Activated T-cell treated with anti-CD3 and anti-CD28 coated beads, Interleukin-2, amount 50 U/mL, for 72 hours (primary cell): ENCODE measurements around the gene TSPAN16. TPM values are rescaled to one million over a fixed set of nuclear protein-coding genes. Genes with fewer than 3 reads are reported as not detected.
A peak's percentile ranks its signal among the peaks of the same experiment; 100 is the strongest.
"Not testable (repeated sequence)": the region's sequence is repeated elsewhere in the genome, so short reads cannot be mapped to it uniquely, and the experiment has no call there.

Source experiments
- ATAC-seq, 2 donors: fragments of 150-1000 bp; cut with Tn5 transposase; replicated peaks in 1 of 2; 2 replicates each; pipeline ENCODE4 v1.10.0; 2021; ENCODE audit warnings: moderate library complexity in 2 of 2, mild to moderate bottlenecking in 1 of 2
- DNase-seq, 2 donors: peaks; one replicate each; pipeline ENCODE4 v3.0.0; 2021 to 2022; ENCODE audit warnings: mixed read lengths in 1 of 2
- H3K27ac Mint-ChIP-seq: one replicate; pipeline ENCODE4 v1.8.0; 2022; ENCODE audit warnings: mild to moderate bottlenecking, moderate library complexity, mixed read lengths
- H3K27me3 Mint-ChIP-seq: one replicate; pipeline ENCODE4 v1.8.0; 2022; ENCODE audit warnings: low read depth, mixed read lengths
- H3K36me3 Mint-ChIP-seq, 2 donors: one replicate each; pipeline ENCODE4 v1.8.0; 2022; ENCODE audit warnings: mixed read lengths in 2 of 2, mild to moderate bottlenecking in 1 of 2; ENCODE audit not compliant: insufficient read depth in 2 of 2
- H3K4me1 Mint-ChIP-seq: one replicate; pipeline ENCODE4 v1.8.0; 2022; ENCODE audit warnings: low read depth, mixed read lengths
- H3K4me3 Mint-ChIP-seq, 2 donors: one replicate each; pipeline ENCODE4 v1.8.0; 2022; ENCODE audit warnings: mild to moderate bottlenecking in 2 of 2, mixed read lengths in 2 of 2, moderate library complexity in 2 of 2
- H3K9me3 Mint-ChIP-seq, 2 donors: one replicate each; pipeline ENCODE4 v1.8.0; 2022; ENCODE audit warnings: mixed read lengths in 2 of 2
- total RNA-seq, 2 donors: library from RNA; stranded (reverse); gene quantifications; one replicate each; pipeline ENCODE4 v1.2.3, GENCODE V29; 2022

Gene TSPAN16
- total RNA-seq, 2 donors from 2014 or later: not detected

- peaks cover 9% of the 10 kb centered on the region for H3K4me1 Mint-ChIP-seq
- H3K27me3 Mint-ChIP-seq: no peaks in the 10 kb centered on the region
- no peaks in the 10 kb centered on the region for H3K9me3 Mint-ChIP-seq
- ATAC-seq (no peak), DNase-seq (no peak)
- peaks cover 6 to 14% of the 10 kb centered on the region in 2 donors for H3K36me3 Mint-ChIP-seq
- no peak overlapping the region for H3K27ac Mint-ChIP-seq
- H3K4me3 Mint-ChIP-seq: no peak overlapping the region
These were observed 36.9 kb downstream of the TSPAN16 start for GRCh38 chr19:11332822-11333221.

- H3K9me3 Mint-ChIP-seq, DNase-seq, H3K27ac Mint-ChIP-seq, ATAC-seq, H3K4me3 Mint-ChIP-seq, H3K27me3 Mint-ChIP-seq: not testable (repeated sequence)
- Mint-ChIP-seq H3K36me3 (peaks cover 6 to 14% of the 10 kb centered on the region in 2 donors), H3K4me1 (peaks cover 17% of the 10 kb centered on the region)
These were observed 37.9 kb downstream of the TSPAN16 start for GRCh38 chr19:11333838-11334237.

DNA sequence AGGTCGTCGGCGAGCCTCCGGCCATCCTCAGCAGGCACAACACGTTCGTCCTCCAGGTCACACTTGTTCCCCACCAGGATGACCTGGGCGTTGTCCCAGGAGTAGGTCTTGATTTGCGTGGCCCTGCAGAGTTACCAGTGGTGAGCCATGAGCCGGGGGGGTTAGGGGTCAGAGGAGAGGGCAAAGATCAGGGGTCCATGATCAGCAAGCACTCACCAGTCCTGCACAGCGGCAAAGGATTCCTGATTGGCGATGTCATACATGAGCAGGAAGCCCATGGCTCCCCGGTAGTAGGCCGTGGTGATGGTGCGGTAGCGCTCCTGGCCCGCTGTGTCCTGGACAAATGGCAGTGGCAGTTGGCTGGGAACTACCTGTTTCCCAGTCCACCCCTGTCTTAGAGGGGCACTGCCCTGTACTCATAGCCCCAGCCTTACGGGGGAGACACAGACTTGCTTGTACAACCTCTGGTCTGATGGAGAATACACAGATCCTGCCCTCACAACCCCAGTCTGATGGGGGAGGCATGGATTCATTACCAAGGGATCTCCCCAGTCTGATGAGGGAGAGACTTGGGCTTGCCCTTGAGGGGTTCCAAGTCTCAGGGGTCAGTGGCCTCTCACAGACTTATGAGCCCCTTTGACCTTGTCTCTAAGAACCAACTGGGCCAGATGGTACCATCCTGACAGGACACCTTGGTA, 39.6 kb downstream of the TSPAN16 start:
- H3K9me3 Mint-ChIP-seq: no peaks in the 10 kb centered on the region
- DNase-seq: no peak
- peaks cover 23% of the 10 kb centered on the region for H3K4me1 Mint-ChIP-seq
- no peak overlapping the region for H3K4me3 Mint-ChIP-seq
- no peak overlapping the region for H3K27ac Mint-ChIP-seq
- ATAC-seq: no peak
- no peaks in the 10 kb centered on the region for H3K27me3 Mint-ChIP-seq
- H3K36me3 Mint-ChIP-seq: peaks cover 6 to 14% of the 10 kb centered on the region in 2 donors

- no peak overlapping the region for H3K4me3 Mint-ChIP-seq
- no peaks in the 10 kb centered on the region for H3K9me3 Mint-ChIP-seq
- H3K4me1 Mint-ChIP-seq: peaks cover 23% of the 10 kb centered on the region
- no peak for ATAC-seq
- DNase-seq: no peak
- no peaks in the 10 kb centered on the region for H3K27me3 Mint-ChIP-seq
- H3K27ac Mint-ChIP-seq: no peak overlapping the region
- H3K36me3 Mint-ChIP-seq: peaks cover 6 to 12% of the 10 kb centered on the region in 2 donors
These were observed 41.1 kb downstream of the TSPAN16 start for GRCh38 chr19:11337080-11337479.

DNA sequence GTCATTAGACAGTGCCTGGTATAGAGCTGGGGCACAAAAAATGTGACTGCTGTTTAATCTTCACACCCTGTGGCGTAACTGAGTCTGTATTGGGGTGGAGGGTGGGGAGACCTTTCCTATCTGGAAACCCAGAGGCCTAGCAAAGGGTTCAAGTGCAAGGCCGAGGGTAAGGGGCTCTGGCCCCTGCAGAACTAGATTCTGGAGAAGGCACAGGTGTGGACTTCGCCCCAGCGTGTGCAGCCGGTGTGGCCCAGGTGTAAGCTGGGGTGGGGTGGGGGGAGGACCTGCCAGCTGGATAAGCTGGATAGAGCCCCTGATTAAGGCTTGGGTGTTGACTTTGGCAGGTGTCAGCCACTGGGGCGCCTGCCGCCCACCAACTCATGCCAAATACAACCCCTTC, 42.2 kb downstream of the TSPAN16 start:
- Mint-ChIP-seq H3K27me3 (no peaks in the 10 kb centered on the region), H3K4me3 (no peak overlapping the region), H3K9me3 (no peaks in the 10 kb centered on the region), H3K4me1 (peaks cover 23% of the 10 kb centered on the region), H3K36me3 (peaks cover 5 to 11% of the 10 kb centered on the region in 2 donors), H3K27ac (no peak overlapping the region)
- ATAC-seq: no peak
- DNase-seq: no peak

- H3K9me3 Mint-ChIP-seq: no peaks in the 10 kb centered on the region
- no peak for ATAC-seq
- H3K36me3 Mint-ChIP-seq: peaks cover 4 to 8% of the 10 kb centered on the region in 2 donors
- H3K4me1 Mint-ChIP-seq: peaks cover 23% of the 10 kb centered on the region
- no peak for DNase-seq
- no peaks in the 10 kb centered on the region for H3K27me3 Mint-ChIP-seq
- H3K27ac Mint-ChIP-seq: no peak overlapping the region
- peak overlapping the region; percentile 87 to 91 for H3K4me3 Mint-ChIP-seq
These were observed 42.8 kb downstream of the TSPAN16 start for GRCh38 chr19:11338569-11339253.

DNA sequence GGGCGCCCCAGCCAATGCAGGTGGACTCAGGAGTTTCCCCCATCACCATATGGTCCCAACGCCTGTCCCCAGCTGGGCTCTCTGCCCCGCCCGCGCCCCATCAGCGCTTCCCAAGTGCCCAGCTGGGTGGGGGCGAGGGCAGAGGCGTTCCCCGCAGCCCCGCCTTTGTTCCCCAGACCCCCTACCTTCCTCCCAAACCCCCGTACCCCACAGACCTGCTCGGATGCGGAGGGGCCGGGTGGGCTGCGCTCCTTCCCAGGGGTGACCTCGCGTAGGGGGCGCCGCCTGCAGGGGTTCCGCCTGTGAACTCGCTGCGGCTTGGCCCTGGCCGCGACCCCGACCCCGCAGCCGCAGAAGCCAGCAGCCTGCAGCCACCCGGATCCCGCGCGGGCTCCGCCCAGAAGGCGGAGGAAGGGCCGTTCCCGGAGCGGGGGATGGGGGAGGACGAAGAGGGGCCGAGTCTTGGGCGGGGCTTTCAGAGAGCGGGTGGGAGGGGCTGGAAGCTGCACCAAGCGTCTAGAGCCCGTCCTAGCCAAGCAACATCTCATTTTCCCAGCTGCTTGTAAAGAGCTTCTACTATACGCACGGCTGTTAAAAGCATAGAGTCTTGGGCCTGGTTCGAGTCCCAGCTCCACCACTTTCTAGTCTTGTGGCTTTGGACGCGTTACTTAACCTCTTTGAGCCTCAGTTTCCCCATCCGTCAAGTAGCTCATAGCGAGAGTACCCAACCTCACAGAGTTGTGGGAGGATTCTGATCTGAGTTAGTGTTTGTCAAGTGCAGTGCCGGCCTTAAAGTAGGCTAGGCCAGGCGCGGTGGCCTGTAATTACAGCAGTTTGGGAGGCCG, 43.5 kb downstream of the TSPAN16 start, which contains the start of gene RAB3D:
RAB3D (minus strand) TSS at position 404 of the 845 bp plus-strand sequence. CDS start 2,258 bp downstream, outside the sequence.
- H3K4me3 Mint-ChIP-seq: peak within 1 kb of the TSS; percentile 87 to 91
- DNase-seq (peak; percentile 87), ATAC-seq (peak; percentile 98)
- H3K27ac Mint-ChIP-seq: no peak within 1 kb of the TSS
- peaks cover 3 to 4% of the 10 kb centered on the region in 2 donors for H3K36me3 Mint-ChIP-seq
- no peaks in the 10 kb centered on the region for H3K27me3 Mint-ChIP-seq
- no peaks in the 10 kb centered on the region for H3K9me3 Mint-ChIP-seq
- peaks cover 27% of the 10 kb centered on the region for H3K4me1 Mint-ChIP-seq

DNA sequence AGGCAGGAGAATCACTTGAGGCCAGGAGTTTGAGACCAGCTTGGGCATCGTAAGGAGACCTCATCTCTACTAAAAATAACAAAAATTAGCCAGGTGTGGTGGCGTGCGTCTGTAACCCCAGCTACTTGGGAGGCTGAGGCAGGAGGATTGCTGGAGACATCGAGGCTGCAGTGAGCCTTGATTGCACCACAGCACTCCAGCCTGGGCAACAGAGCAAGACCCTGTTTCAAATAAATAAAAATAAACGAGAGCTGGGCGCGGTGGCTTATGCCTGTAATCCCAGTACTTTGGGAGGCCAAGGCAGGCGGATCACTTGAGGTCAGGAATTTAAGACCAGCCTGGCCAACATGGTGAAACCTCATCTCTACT, 44.1 kb downstream of the TSPAN16 start:
- H3K36me3 Mint-ChIP-seq, H3K27ac Mint-ChIP-seq, ATAC-seq: not testable (repeated sequence)

DNA sequence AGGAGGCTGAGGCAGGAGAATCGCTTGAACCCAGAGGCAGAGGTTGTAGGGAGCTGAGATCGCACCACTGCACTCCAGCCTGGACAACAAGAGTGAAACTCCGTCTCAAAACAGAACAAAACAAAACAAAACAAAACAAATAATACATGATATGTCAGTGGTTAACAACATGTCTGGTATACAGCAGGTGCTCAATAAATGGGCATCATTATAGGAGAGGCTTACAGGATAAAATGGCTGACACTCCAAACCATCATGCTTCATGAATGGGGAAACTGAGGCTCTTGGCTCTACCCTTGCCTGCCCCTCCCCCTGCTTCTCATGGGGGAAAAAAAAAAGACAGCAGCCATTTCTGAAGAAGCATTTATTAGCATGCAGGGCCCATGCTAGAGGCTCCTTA, 46.5 kb downstream of the TSPAN16 start:
- no peak for ATAC-seq
- H3K36me3 Mint-ChIP-seq: peaks cover 0 to 2% of the 10 kb centered on the region in 2 donors
- H3K27me3 Mint-ChIP-seq: no peaks in the 10 kb centered on the region
- H3K4me1 Mint-ChIP-seq: peaks cover 50% of the 10 kb centered on the region
- no peak for DNase-seq
- no peaks in the 10 kb centered on the region for H3K9me3 Mint-ChIP-seq
- no peak overlapping the region for H3K4me3 Mint-ChIP-seq
- no peak overlapping the region for H3K27ac Mint-ChIP-seq

More for the DNA sequence above, 44.1 kb downstream of the TSPAN16 start:
- DNase-seq, H3K9me3 Mint-ChIP-seq, H3K27me3 Mint-ChIP-seq: not testable (repeated sequence)
- H3K4me1 Mint-ChIP-seq: peaks cover 33% of the 10 kb centered on the region
- peak overlapping the region; percentile 87 to 91 for H3K4me3 Mint-ChIP-seq

DNA sequence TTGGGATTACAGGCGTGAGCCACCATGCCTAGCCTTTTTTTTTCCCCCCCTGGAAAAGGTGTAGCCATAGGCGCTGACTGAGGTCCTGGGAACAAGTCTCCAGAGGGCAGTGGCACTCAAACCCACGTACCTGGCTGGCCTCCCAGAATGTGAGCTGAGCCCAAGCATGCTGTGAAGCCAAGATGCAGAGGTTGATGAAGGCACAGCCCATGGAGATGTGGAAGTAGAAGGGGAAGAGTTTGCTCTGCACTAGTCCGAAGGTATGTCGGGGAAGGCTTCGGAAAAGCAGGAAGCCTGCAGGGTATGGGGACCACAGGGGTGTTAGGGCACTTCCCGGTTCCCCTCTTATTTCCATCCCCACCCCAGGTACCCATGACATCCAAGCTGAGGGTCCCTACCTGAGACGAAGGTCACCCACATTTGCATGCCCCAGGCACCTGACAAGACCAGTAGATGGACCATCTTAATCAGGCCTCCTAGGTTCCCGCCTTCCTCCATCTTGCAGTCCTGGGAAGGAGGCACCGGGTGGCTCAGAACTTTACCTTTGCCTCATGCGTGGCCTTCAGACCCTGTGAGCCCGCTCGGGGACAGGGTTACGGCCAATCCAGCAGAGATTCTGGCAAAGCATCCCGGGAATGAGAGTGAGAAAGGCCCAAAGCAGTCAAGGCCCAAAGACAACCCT, 49.3 kb downstream of the TSPAN16 start:
- no peak for DNase-seq
- H3K27me3 Mint-ChIP-seq: no peaks in the 10 kb centered on the region
- peaks cover 33% of the 10 kb centered on the region for H3K4me1 Mint-ChIP-seq
- peaks cover 4 to 6% of the 10 kb centered on the region in 2 donors for H3K36me3 Mint-ChIP-seq
- H3K4me3 Mint-ChIP-seq: peak overlapping the region; percentile 95 to 96
- peak overlapping the region; percentile 88 for H3K27ac Mint-ChIP-seq
- H3K9me3 Mint-ChIP-seq: peaks cover 2% of the 10 kb centered on the region in 2 donors
- no peak for ATAC-seq

DNA sequence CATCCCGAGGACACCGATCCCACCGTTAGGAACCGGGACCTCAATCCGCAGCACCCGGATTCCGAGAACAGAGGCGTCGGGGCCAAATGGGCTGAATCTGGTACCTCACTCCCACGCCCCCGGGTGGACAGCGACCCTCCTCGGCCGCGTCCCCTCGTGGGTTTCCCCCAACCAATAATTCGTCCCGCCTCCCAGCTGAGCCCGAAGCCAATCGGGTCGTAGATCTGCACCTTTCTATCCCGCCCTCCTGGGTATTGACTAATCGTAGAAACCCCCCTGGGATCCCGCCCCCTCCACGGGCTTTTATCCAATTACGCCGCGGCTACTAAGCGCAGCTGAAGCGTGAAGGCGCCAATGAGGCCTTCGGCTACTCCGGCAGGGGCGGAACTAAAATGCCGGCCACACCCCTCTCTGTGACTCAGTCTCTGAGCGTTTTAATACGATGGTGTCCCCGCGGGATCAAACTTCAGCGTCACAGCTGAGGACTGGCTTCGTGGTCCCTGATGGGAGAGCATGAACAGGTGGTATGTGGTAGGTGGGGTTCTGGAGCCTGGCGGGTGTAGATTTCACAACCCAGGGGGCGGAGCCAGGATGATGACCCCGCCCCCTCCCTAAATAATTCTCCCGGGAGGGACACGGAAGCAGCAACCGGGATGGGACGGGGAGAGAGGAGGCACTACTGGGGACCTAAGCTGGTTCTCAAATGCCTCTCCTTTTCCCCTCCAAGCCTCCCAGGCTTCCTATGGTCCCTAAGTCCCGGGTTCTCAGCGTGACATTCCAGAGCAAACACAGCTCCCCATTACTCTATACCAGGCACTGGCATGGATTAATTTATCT, 50.4 kb downstream of the TSPAN16 start, which contains the start of the genes CCDC159 and TMEM205:
CCDC159 (plus strand) TSS at position 416 of the 837 bp plus-strand sequence; CDS start at position 504, 88 bp downstream.
TMEM205 (minus strand) TSS at position 165 of the 837 bp plus-strand sequence. CDS start 649 bp downstream, outside the sequence.
- H3K4me1 Mint-ChIP-seq: peaks cover 33% of the 10 kb centered on the region
- H3K27ac Mint-ChIP-seq: peak within 1 kb of the TSS; percentile 88
- ATAC-seq (peak; percentile 96), DNase-seq (peak; percentile 98 to 99)
- peaks cover 2% of the 10 kb centered on the region in 2 donors for H3K9me3 Mint-ChIP-seq
- H3K27me3 Mint-ChIP-seq: no peaks in the 10 kb centered on the region
- peak within 1 kb of the TSS; percentile 95 to 96 for H3K4me3 Mint-ChIP-seq
- peaks cover 4 to 6% of the 10 kb centered on the region in 2 donors for H3K36me3 Mint-ChIP-seq
